Hepatocyte (in vitro differentiated cells): ENCODE results near the gene HOXC6. TPM values are rescaled to one million over a fixed set of nuclear protein-coding genes. Genes with fewer than 3 reads are reported as not detected.
A peak's percentile ranks its signal among the peaks of the same experiment; 100 is the strongest.

Experiments used
- DNase-seq: peaks from one replicate; pipeline ENCODE4 v3.0.0-alpha.2; 2016; ENCODE audit warnings: low spot score
- H2AFZ ChIP-seq: fragments of 200-600 bp; sonication (generic); 2 replicates; pipeline ENCODE4 v1.6.0; 2016; ENCODE audit warnings: antibody characterized with exemption, mild to moderate bottlenecking
- H3K27ac ChIP-seq: fragments of 200-600 bp; sonication (generic); 2 replicates; pipeline ENCODE4 v1.5.1; 2016; ENCODE audit warnings: mild to moderate bottlenecking
- H3K27me3 ChIP-seq: fragments of 200-600 bp; sonication (generic); 2 replicates; pipeline ENCODE4 v1.6.1; 2016
- H3K36me3 ChIP-seq: fragments of 200-600 bp; sonication (generic); replicated peaks from 2 replicates; pipeline ENCODE4 v1.5.1; 2016; ENCODE audit warnings: low read depth; ENCODE audit not compliant: insufficient read depth
- H3K4me1 ChIP-seq: fragments of 200-600 bp; sonication (generic); 2 replicates; pipeline ENCODE4 v1.5.1; 2016; ENCODE audit warnings: mild to moderate bottlenecking, moderate library complexity; ENCODE audit not compliant: insufficient read depth
- H3K4me2 ChIP-seq: fragments of 200-600 bp; sonication (generic); 2 replicates; pipeline ENCODE4 v1.6.0; 2016
- H3K4me3 ChIP-seq: fragments of 200-600 bp; sonication (generic); 2 replicates; pipeline ENCODE4 v1.5.1; 2016; ENCODE audit warnings: mild to moderate bottlenecking
- H3K79me2 ChIP-seq: fragments of 200-600 bp; sonication (generic); 2 replicates; pipeline ENCODE4 v1.6.0; 2017; ENCODE audit warnings: mild to moderate bottlenecking
- H3K9me2 ChIP-seq: fragments of 200-600 bp; sonication (generic); replicated peaks from 2 replicates; pipeline ENCODE4 v1.6.0; 2017; ENCODE audit warnings: mild to moderate bottlenecking; ENCODE audit not compliant: insufficient read depth
- H3K9me3 ChIP-seq: fragments of 200-600 bp; sonication (generic); 2 replicates; pipeline ENCODE4 v1.5.1; 2016; ENCODE audit warnings: low read depth, mild to moderate bottlenecking
- H4K20me1 ChIP-seq: fragments of 200-600 bp; sonication (generic); 2 replicates; pipeline ENCODE4 v1.6.0; 2016; ENCODE audit warnings: mild to moderate bottlenecking; ENCODE audit not compliant: insufficient read depth, poor library complexity, severe bottlenecking
- CTCF ChIP-seq: fragments of 200-600 bp; sonication (generic); IDR thresholded peaks from 2 replicates; pipeline ENCODE4 v1.5.1; 2016; ENCODE audit warnings: antibody characterized with exemption, mild to moderate bottlenecking; ENCODE audit not compliant: poor library complexity
- EZH2 ChIP-seq: fragments of 200-600 bp; sonication (generic); IDR thresholded peaks from 2 replicates; pipeline ENCODE4 v1.6.1; 2016; ENCODE audit warnings: antibody characterized with exemption, mild to moderate bottlenecking, borderline replicate concordance
- EZH2phosphoT487 ChIP-seq: fragments of 200-600 bp; sonication (generic); IDR thresholded peaks from one replicate; pipeline ENCODE4 v1.6.1; 2018; ENCODE audit warnings: antibody characterized with exemption, mild to moderate bottlenecking, low read depth, moderate library complexity; ENCODE audit not compliant: unreplicated experiment, severe bottlenecking
- WGBS: methylation state at CpG from one replicate; pipeline ENCODE4 v1.1.6; 2016; ENCODE audit warnings: low lambda C conversion rate; ENCODE audit errors: missing lambda C conversion rate; 5-methylcytosine and 5-hydroxymethylcytosine counted together
- polyA plus RNA-seq: library from polyadenylated mRNA; unstranded; fragments of >200 nt; fragmentation: Nextera tagmentation; extraction: Ambion mirVana; gene quantifications from 2 replicates; pipeline ENCODE4 v1.2.1, GENCODE V29; 2016
- total RNA-seq: library from RNA; depleted of rRNA; stranded (reverse); fragments of >200 nt; gene quantifications from 2 replicates; pipeline ENCODE4 v1.2.3, GENCODE V29; 2014

Gene HOXC6
- total and polyA plus RNA-seq, 2 experiments from 2014 or later = 4.5 to 11.1 TPM

GRCh38 chr12:54054742-54055194 is 26.5 kb downstream of the HOXC6 start:
- no peak for TF ChIP-seq EZH2
- no peak for TF ChIP-seq EZH2phosphoT487
- TF ChIP-seq CTCF = no peak
- Histone ChIP-seq H3K9me3 (no peaks in the 10 kb centered on the region), H4K20me1 (no peaks in the 10 kb centered on the region), H3K79me2 (no peaks in the 10 kb centered on the region), H3K4me3 (no peak overlapping the region), H3K36me3 (no peaks in the 10 kb centered on the region), H3K27ac (no peak overlapping the region), H3K27me3 (peaks cover 92% of the 10 kb centered on the region), H3K4me2 (peak overlapping the region; percentile 78), H2AFZ (no peak overlapping the region), H3K9me2 (no peaks in the 10 kb centered on the region), H3K4me1 (peaks cover 28% of the 10 kb centered on the region)
- no peak for DNase-seq
- 29% methylated on average over 23 of the region's 24 CpGs for WGBS

GRCh38 chr12:54055552-54055951 is 27.3 kb downstream of the HOXC6 start:
- Histone ChIP-seq H3K4me3 (no peak overlapping the region), H3K79me2 (no peaks in the 10 kb centered on the region), H3K9me2 (no peaks in the 10 kb centered on the region), H4K20me1 (no peaks in the 10 kb centered on the region), H3K9me3 (no peaks in the 10 kb centered on the region), H2AFZ (no peak overlapping the region), H3K36me3 (no peaks in the 10 kb centered on the region), H3K27ac (no peak overlapping the region), H3K4me2 (peak overlapping the region; percentile 78), H3K4me1 (peaks cover 28% of the 10 kb centered on the region), H3K27me3 (peaks cover 92% of the 10 kb centered on the region)
- WGBS = 57% methylated on average over 2 of the region's 2 CpGs
- no peak for DNase-seq
- no peak for TF ChIP-seq EZH2phosphoT487
- no peak for TF ChIP-seq CTCF
- TF ChIP-seq EZH2 = no peak

- no peak overlapping the region for H3K4me2 ChIP-seq
- no peak overlapping the region for H3K4me3 ChIP-seq
- H3K9me2 ChIP-seq = no peaks in the 10 kb centered on the region
- no peaks in the 10 kb centered on the region for H4K20me1 ChIP-seq
- TF ChIP-seq EZH2phosphoT487 = no peak
- no peak for DNase-seq
- H3K4me1 ChIP-seq = peaks cover 28% of the 10 kb centered on the region
- no peaks in the 10 kb centered on the region for H3K79me2 ChIP-seq
- H3K27ac ChIP-seq = no peak overlapping the region
- H2AFZ ChIP-seq = no peak overlapping the region
- no peaks in the 10 kb centered on the region for H3K9me3 ChIP-seq
- H3K27me3 ChIP-seq = peaks cover 92% of the 10 kb centered on the region
- H3K36me3 ChIP-seq = no peaks in the 10 kb centered on the region
These were observed 27.9 kb downstream of the HOXC6 start for GRCh38 chr12:54056110-54056509.

- no peak overlapping the region for H3K4me2 ChIP-seq
- no peaks in the 10 kb centered on the region for H3K36me3 ChIP-seq
- peaks cover 84% of the 10 kb centered on the region for H3K27me3 ChIP-seq
- no peaks in the 10 kb centered on the region for H3K9me3 ChIP-seq
- no peaks in the 10 kb centered on the region for H3K79me2 ChIP-seq
- no peaks in the 10 kb centered on the region for H3K9me2 ChIP-seq
- WGBS = 38% methylated on average over 14 of the region's 14 CpGs
- no peak overlapping the region for H3K4me3 ChIP-seq
- DNase-seq = no peak
- H4K20me1 ChIP-seq = no peaks in the 10 kb centered on the region
- peaks cover 16% of the 10 kb centered on the region for H3K4me1 ChIP-seq
- no peak overlapping the region for H2AFZ ChIP-seq
- TF ChIP-seq EZH2phosphoT487 (no peak), CTCF (no peak), EZH2 (no peak)
- no peak overlapping the region for H3K27ac ChIP-seq
These were observed 30.0 kb downstream of the HOXC6 start for GRCh38 chr12:54058128-54058768.
